HepG2 (cell line): Measurements from ENCODE around the gene EVPLL. TPM values are rescaled to one million over a fixed set of nuclear protein-coding genes. Genes with fewer than 3 reads are reported as not detected.

Experiments
- ELF4 ChIP-seq: sonication (generic); formaldehyde crosslinking; IDR thresholded peaks from 2 replicates; pipeline ENCODE4 v1.5.0; 2020; ENCODE audit warnings: missing genetic modification reagents, mild to moderate bottlenecking, moderate library complexity, borderline replicate concordance
- GZF1 ChIP-seq: sonication (generic); formaldehyde crosslinking; IDR thresholded peaks from 2 replicates; pipeline ENCODE4 v1.5.1; 2020; ENCODE audit warnings: mild to moderate bottlenecking, missing genetic modification reagents
- MAZ ChIP-seq, 2 experiments: sonication (generic) in 1 of 2; formaldehyde crosslinking in 1 of 2; IDR thresholded peaks; 2 replicates each; pipeline versions ENCODE4 v1.5.0 to v1.6.1; 2012 to 2020; ENCODE audit warnings: low read depth in 2 of 2, mild to moderate bottlenecking in 2 of 2, borderline replicate concordance in 1 of 2, improper control_type of control experiment in 1 of 2, low read length in 1 of 2, missing genetic modification reagents in 1 of 2, moderate library complexity in 1 of 2
- MBNL3 ChIP-seq: fragments of 250-450 bp; sonication (Bioruptor Pico); conservative IDR thresholded peaks from 2 replicates; pipeline ENCODE4 v1.8.0; 2022; ENCODE audit warnings: mild to moderate bottlenecking, inconsistent platforms
- MIER3 ChIP-seq: IDR thresholded peaks from 2 replicates; pipeline ENCODE4 v1.6.1; 2016; ENCODE audit warnings: missing compliant biosample characterization, borderline replicate concordance
- MYNN ChIP-seq: sonication (generic); formaldehyde crosslinking; IDR thresholded peaks from 2 replicates; pipeline ENCODE4 v1.4.0; 2020; ENCODE audit warnings: mild to moderate bottlenecking, low read depth, missing genetic modification reagents
- POLR2AphosphoS2 ChIP-seq: IDR thresholded peaks from 2 replicates; pipeline ENCODE4 v1.6.1; 2011; ENCODE audit warnings: low read depth, low read length, improper control_type of control experiment
- RCOR2 ChIP-seq: IDR thresholded peaks from 2 replicates; pipeline ENCODE4 v1.6.1; 2016; ENCODE audit warnings: missing biosample characterization, missing genetic modification reagents
- SAP130 ChIP-seq: IDR thresholded peaks from 2 replicates; pipeline ENCODE4 v1.6.1; 2016; ENCODE audit warnings: low read depth
- SIN3A ChIP-seq: IDR thresholded peaks from 2 replicates; pipeline ENCODE4 v1.6.1; 2011; ENCODE audit warnings: low read depth, mild to moderate bottlenecking, control low read depth, low read length, borderline replicate concordance
- SIX4 ChIP-seq: sonication (generic); formaldehyde crosslinking; IDR thresholded peaks from 2 replicates; pipeline ENCODE4 v1.4.0; 2020; ENCODE audit warnings: missing genetic modification reagents
- SMARCE1 ChIP-seq: fragments of 450-650 bp; IDR thresholded peaks from 2 replicates; pipeline ENCODE4 v1.6.1; 2017; ENCODE audit warnings: borderline replicate concordance
- SRY ChIP-seq: sonication (generic); formaldehyde crosslinking; IDR thresholded peaks from 2 replicates; pipeline ENCODE4 v1.8.0; 2022; ENCODE audit warnings: mild to moderate bottlenecking, missing genetic modification reagents
- STAT5B ChIP-seq: sonication (generic); formaldehyde crosslinking; IDR thresholded peaks from 2 replicates; pipeline ENCODE4 v1.4.0; 2020; ENCODE audit warnings: missing genetic modification reagents
- ZKSCAN1 ChIP-seq: fragments of 150-350 bp; IDR thresholded peaks from 2 replicates; pipeline ENCODE4 v1.6.1; 2014; ENCODE audit warnings: low read length
- ZNF160 ChIP-seq: sonication (generic); formaldehyde crosslinking; IDR thresholded peaks from 2 replicates; pipeline ENCODE4 v1.8.0; 2022; ENCODE audit warnings: mild to moderate bottlenecking, inconsistent platforms, missing genetic modification reagents
- ZNF180 ChIP-seq: sonication (generic); formaldehyde crosslinking; IDR thresholded peaks from 2 replicates; pipeline ENCODE4 v1.4.0; 2020; ENCODE audit warnings: low read depth, missing genetic modification reagents, borderline replicate concordance
- ZNF296 ChIP-seq: sonication (generic); formaldehyde crosslinking; conservative IDR thresholded peaks from 2 replicates; pipeline ENCODE4 v1.5.0; 2020; ENCODE audit warnings: mild to moderate bottlenecking, missing genetic modification reagents
- ZNF30 ChIP-seq: sonication (generic); formaldehyde crosslinking; IDR thresholded peaks from 2 replicates; pipeline ENCODE4 v1.5.0; 2020; ENCODE audit warnings: mild to moderate bottlenecking, missing genetic modification reagents
- ZNF564 ChIP-seq: sonication (generic); formaldehyde crosslinking; IDR thresholded peaks from 2 replicates; pipeline ENCODE4 v1.8.1; 2023; ENCODE audit warnings: mild to moderate bottlenecking, missing genetic modification reagents
- ZNF616 ChIP-seq: sonication (generic); formaldehyde crosslinking; IDR thresholded peaks from 2 replicates; pipeline ENCODE4 v1.5.0; 2020; ENCODE audit warnings: low read depth, mild to moderate bottlenecking, missing genetic modification reagents
- ZNF772 ChIP-seq: sonication (generic); formaldehyde crosslinking; IDR thresholded peaks from 2 replicates; pipeline ENCODE4 v1.5.0; 2020; ENCODE audit warnings: mild to moderate bottlenecking, missing genetic modification reagents
- ZNF780A ChIP-seq: sonication (generic); formaldehyde crosslinking; IDR thresholded peaks from 2 replicates; pipeline ENCODE4 v1.8.0; 2022; ENCODE audit warnings: mild to moderate bottlenecking, missing genetic modification reagents, moderate library complexity
- polyA plus RNA-seq, 8 experiments: library from polyadenylated mRNA; depleted of rRNA in 3 of 8; stranded (reverse) in 7 of 8; unstranded in 1 of 8; fragments of >200 nt; fragmentation: Illumina TruSeq in 4 of 8; extraction: Trizol in 4 of 8; gene quantifications; 2 replicates each; pipeline versions ENCODE4 v1.2.1 to v1.2.3, GENCODE V29; 2011 to 2016; ENCODE audit warnings: low read depth in 4 of 8, missing spikeins in 1 of 8, mixed read lengths in 1 of 8; ENCODE audit not compliant: insufficient read depth in 1 of 8
- total RNA-seq, 5 experiments: library from RNA; depleted of rRNA; stranded (reverse); fragments of >200 nt; fragmentation: Illumina TruSeq; extraction: Trizol; gene quantifications; 2 replicates each; pipeline ENCODE4 v1.2.3, GENCODE V29; 2016; ENCODE audit warnings: low read depth in 1 of 5
- TF ChIP-seq, protein P1 (sequence below): IDR thresholded peaks from 2 replicates; pipeline ENCODE4 v1.6.1; 2016; ENCODE audit warnings: low read depth, control low read depth
- TF ChIP-seq, protein P2 (sequence below): sonication (generic); formaldehyde crosslinking; IDR thresholded peaks from 2 replicates; pipeline ENCODE4 v1.4.0; 2020; ENCODE audit warnings: missing genetic modification reagents, borderline replicate concordance

EVPLL gene
- total and polyA plus RNA-seq, 2 of the 13 experiments (the other 11 are each of a cell fraction or from before 2014, with no cell fraction given) = 0.07 TPM; not detected in 1

DNA sequence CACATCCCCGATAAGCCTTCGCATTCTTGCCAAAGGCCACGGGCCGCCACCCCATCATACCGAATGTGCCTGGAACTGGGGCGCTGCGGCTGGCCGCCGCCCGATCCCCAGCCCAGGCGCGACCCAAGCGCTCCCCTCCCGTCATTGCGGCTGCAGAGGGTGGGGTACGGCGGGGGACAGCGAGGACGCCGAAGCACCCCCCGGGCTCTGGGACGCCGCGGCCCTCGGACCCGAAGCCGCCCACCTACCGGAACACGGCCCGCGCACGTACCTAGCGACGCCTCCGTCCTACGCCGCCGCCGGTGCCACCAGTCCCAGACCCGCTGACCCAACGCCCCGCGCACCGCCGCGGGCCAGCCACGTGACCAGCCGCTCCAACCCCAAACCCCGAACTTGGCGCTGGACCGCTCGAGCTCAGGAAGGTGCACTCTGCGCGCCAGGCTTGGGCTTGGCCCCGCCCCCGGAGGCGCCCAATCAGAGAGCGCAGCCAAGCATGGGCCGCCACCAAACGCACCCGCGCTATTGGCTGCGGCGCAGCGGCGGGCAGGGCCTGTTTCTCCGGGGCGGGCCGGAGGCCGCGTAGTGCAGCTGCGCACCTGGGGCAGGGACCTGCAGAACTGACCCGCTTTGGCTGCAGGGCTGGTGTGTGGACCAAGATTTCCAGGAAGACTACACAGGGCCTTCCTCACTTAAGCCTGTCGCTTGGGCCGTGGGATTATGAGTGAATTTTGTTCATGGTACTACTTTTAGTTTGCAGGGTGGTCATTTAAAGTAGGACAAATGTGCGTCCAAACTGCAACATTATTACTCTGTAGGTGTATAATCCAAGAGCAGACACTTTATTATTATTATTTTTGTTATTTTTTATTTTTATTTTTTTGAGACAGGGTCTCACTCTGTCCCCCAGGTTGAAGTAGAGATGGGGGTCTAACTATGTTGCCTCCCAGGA, 14.2 kb upstream of the EVPLL start, which contains the start of gene SHMT1 (continued):
- TF ChIP-seq ZNF180 (CRISPR knock-in tag) (peak; percentile 35; the same call in 1 of the 2 replicates), ZNF160 (0 out of 2 replicates have a peak, but pooled peaks have one; percentile 76), ZNF296 (no peak), SAP130 (CRISPR knock-in tag) (peak; percentile 93), MAZ (IDR thresholded peaks at IDR 0.05; ENCODE audit: borderline replicate concordance, low read depth, low read length) (no peak), MAZ (CRISPR knock-in tag; IDR thresholded peaks at IDR 0.05; ENCODE audit: low read depth) (peak; percentile 85; the same call in 1 of the 2 replicates), POLR2AphosphoS2 (no peak), STAT5B (CRISPR knock-in tag) (no peak), MBNL3 (CRISPR knock-in tag) (no peak), RCOR2 (CRISPR knock-in tag) (no peak), ZNF616 (CRISPR knock-in tag) (no peak; the same call in 1 of the 2 replicates), SIN3A (no peak), MYNN (no peak), ZNF772 (CRISPR knock-in tag) (peak; percentile 19; the same call in 1 of the 2 replicates), ZNF780A (CRISPR knock-in tag) (no peak), ELF4 (CRISPR knock-in tag) (peak; percentile 9; the same call in 1 of the 2 replicates), ZKSCAN1 (no peak), ZNF30 (CRISPR knock-in tag) (no peak), SMARCE1 (no peak), GZF1 (no peak; the same call in 1 of the 2 replicates), MIER3 (CRISPR knock-in tag) (no peak), SRY (CRISPR knock-in tag) (no peak), SIX4 (CRISPR knock-in tag) (no peak), ZNF564 (CRISPR knock-in tag) (peak; percentile 73)
- TF ChIP-seq, protein P1, sequence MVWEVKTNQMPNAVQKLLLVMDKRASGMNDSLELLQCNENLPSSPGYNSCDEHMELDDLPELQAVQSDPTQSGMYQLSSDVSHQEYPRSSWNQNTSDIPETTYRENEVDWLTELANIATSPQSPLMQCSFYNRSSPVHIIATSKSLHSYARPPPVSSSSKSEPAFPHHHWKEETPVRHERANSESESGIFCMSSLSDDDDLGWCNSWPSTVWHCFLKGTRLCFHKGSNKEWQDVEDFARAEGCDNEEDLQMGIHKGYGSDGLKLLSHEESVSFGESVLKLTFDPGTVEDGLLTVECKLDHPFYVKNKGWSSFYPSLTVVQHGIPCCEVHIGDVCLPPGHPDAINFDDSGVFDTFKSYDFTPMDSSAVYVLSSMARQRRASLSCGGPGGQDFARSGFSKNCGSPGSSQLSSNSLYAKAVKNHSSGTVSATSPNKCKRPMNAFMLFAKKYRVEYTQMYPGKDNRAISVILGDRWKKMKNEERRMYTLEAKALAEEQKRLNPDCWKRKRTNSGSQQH (CRISPR knock-in tag) = peak; percentile 44; the same call in 1 of the 2 replicates
- TF ChIP-seq, protein P2, sequence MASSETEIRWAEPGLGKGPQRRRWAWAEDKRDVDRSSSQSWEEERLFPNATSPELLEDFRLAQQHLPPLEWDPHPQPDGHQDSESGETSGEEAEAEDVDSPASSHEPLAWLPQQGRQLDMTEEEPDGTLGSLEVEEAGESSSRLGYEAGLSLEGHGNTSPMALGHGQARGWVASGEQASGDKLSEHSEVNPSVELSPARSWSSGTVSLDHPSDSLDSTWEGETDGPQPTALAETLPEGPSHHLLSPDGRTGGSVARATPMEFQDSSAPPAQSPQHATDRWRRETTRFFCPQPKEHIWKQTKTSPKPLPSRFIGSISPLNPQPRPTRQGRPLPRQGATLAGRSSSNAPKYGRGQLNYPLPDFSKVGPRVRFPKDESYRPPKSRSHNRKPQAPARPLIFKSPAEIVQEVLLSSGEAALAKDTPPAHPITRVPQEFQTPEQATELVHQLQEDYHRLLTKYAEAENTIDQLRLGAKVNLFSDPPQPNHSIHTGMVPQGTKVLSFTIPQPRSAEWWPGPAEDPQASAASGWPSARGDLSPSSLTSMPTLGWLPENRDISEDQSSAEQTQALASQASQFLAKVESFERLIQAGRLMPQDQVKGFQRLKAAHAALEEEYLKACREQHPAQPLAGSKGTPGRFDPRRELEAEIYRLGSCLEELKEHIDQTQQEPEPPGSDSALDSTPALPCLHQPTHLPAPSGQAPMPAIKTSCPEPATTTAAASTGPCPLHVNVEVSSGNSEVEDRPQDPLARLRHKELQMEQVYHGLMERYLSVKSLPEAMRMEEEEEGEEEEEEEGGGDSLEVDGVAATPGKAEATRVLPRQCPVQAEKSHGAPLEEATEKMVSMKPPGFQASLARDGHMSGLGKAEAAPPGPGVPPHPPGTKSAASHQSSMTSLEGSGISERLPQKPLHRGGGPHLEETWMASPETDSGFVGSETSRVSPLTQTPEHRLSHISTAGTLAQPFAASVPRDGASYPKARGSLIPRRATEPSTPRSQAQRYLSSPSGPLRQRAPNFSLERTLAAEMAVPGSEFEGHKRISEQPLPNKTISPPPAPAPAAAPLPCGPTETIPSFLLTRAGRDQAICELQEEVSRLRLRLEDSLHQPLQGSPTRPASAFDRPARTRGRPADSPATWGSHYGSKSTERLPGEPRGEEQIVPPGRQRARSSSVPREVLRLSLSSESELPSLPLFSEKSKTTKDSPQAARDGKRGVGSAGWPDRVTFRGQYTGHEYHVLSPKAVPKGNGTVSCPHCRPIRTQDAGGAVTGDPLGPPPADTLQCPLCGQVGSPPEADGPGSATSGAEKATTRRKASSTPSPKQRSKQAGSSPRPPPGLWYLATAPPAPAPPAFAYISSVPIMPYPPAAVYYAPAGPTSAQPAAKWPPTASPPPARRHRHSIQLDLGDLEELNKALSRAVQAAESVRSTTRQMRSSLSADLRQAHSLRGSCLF (CRISPR knock-in tag) = no peak
